GM12878 (cell line): ENCODE results near the gene FAR2. TPM values are rescaled to one million over a fixed set of nuclear protein-coding genes. Genes with fewer than 3 reads are reported as not detected.

ENCODE experiments used
- ATAC-seq: fragments of 200-7000 bp; cut with Tn5 transposase; 3 replicates; pipeline ENCODE4 v1.9.1; 2020; ENCODE audit warnings: mild to moderate bottlenecking, moderate library complexity
- BruUV-seq: library from RNA; stranded (reverse); fragments of 400-500 nt; replicated peaks from 2 replicates; lab custom pipeline; 2021; lab: Mats Ljungman, UMichigan
- CTCF ChIA-PET: fragments of 300-600 bp; sonication (Branson Sonifier 250); formaldehyde crosslinking; extraction: SDS; loops from one replicate; lab custom pipeline; 2021; ENCODE audit warnings: inconsistent platforms; lab: Yijun Ruan, JAX
- POLR2A ChIA-PET: fragments of 350-600 bp; formaldehyde crosslinking; extraction: SDS; loops from one replicate; lab custom pipeline; 2021; ENCODE audit warnings: inconsistent platforms; lab: Charles Lee
- RAD21 ChIA-PET: fragments of 300-600 bp; sonication (Branson Sonifier 250); formaldehyde crosslinking; loops from one replicate; lab custom pipeline; 2023; ENCODE audit warnings: antibody characterized with exemption; ENCODE audit not compliant: unreplicated experiment; lab: Charles Lee
- SMC1A ChIA-PET: fragments of 300-600 bp; sonication (Branson Sonifier 250); formaldehyde crosslinking; loops from one replicate; lab custom pipeline; 2023; ENCODE audit not compliant: unreplicated experiment, uncharacterized antibody; lab: Charles Lee
- DNase-seq: peaks from one replicate; pipeline ENCODE4 v3.0.0-alpha.2; 2011; ENCODE audit warnings: low read depth, low spot score
- FAIRE-seq: peaks from 3 replicates; lab custom pipeline; 2011; peaks lifted over from hg19 to GRCh38; lab: Jason Lieb, UNC
- H2AFZ ChIP-seq: 2 replicates; pipeline ENCODE4 v1.6.0; 2011; ENCODE audit warnings: low read depth, low read length, control low read depth; ENCODE audit not compliant: control insufficient read depth
- H3K27ac ChIP-seq: 2 replicates; pipeline ENCODE4 v1.5.1; 2011; ENCODE audit warnings: control low read depth; ENCODE audit not compliant: control insufficient read depth, insufficient read depth
- H3K27me3 ChIP-seq, 2 experiments: replicated peaks in 1 of 2; 2 replicates each; pipeline versions ENCODE4 v1.6.0 to v1.6.1; 2011; ENCODE audit warnings: low read length in 1 of 2; ENCODE audit not compliant: control insufficient read depth in 2 of 2, insufficient read depth in 2 of 2
- H3K36me3 ChIP-seq, 2 experiments: 2 replicates each; pipeline ENCODE4 v1.5.1; 2011; ENCODE audit warnings: low read length in 1 of 2; ENCODE audit not compliant: control insufficient read depth in 2 of 2, insufficient read depth in 2 of 2
- H3K4me1 ChIP-seq: 2 replicates; pipeline ENCODE4 v1.6.1; 2011; ENCODE audit warnings: mild to moderate bottlenecking, low read length, moderate library complexity, mixed read lengths; ENCODE audit not compliant: control insufficient read depth, insufficient read depth
- H3K4me2 ChIP-seq: 2 replicates; pipeline ENCODE4 v1.6.0; 2011; ENCODE audit warnings: control low read depth; ENCODE audit not compliant: control insufficient read depth, insufficient read depth
- H3K4me3 ChIP-seq: fragments of 200-600 bp; sonication (generic); 2 replicates; pipeline ENCODE4 v1.5.1; 2016
- H3K79me2 ChIP-seq: 2 replicates; pipeline ENCODE4 v1.6.0; 2011; ENCODE audit warnings: low read length; ENCODE audit not compliant: control insufficient read depth, insufficient read depth
- H3K9ac ChIP-seq: 2 replicates; pipeline ENCODE4 v1.8.0; 2011; ENCODE audit warnings: low read length, control low read depth, mixed read lengths; ENCODE audit not compliant: control insufficient read depth, insufficient read depth
- H3K9me3 ChIP-seq: replicated peaks from 3 replicates; pipeline ENCODE4 v1.5.1; 2011; ENCODE audit warnings: mild to moderate bottlenecking, low read length; ENCODE audit not compliant: control insufficient read depth, insufficient read depth
- H4K20me1 ChIP-seq: 2 replicates; pipeline ENCODE4 v1.6.0; 2011; ENCODE audit not compliant: control insufficient read depth, insufficient read depth
- ASH2L ChIP-seq: fragments of 300-600, 200-600 bp; sonication (generic); IDR thresholded peaks from 2 replicates; pipeline ENCODE4 v1.6.1; 2017; ENCODE audit warnings: low read depth, mild to moderate bottlenecking, borderline replicate concordance
- ATF3 ChIP-seq: IDR thresholded peaks from 2 replicates; pipeline ENCODE4 v1.6.1; 2011; ENCODE audit warnings: low read depth, mild to moderate bottlenecking, low read length, moderate library complexity, borderline replicate concordance; ENCODE audit errors: extremely low read depth
- CBX3 ChIP-seq: fragments of 200-600 bp; sonication (generic); IDR thresholded peaks from 2 replicates; pipeline ENCODE4 v1.6.1; 2016; ENCODE audit warnings: low read depth, borderline replicate concordance
- CHD4 ChIP-seq: fragments of 200-600 bp; sonication (generic); IDR thresholded peaks from 2 replicates; pipeline ENCODE4 v1.6.1; 2016; ENCODE audit warnings: mild to moderate bottlenecking
- CREM ChIP-seq: IDR thresholded peaks from 2 replicates; pipeline ENCODE4 v1.6.1; 2014; ENCODE audit warnings: antibody characterized with exemption, low read depth
- E2F4 ChIP-seq: IDR thresholded peaks from 2 replicates; pipeline ENCODE4 v1.6.1; 2012; ENCODE audit warnings: low read depth, low read length, improper control_type of control experiment
- FOXM1 ChIP-seq: IDR thresholded peaks from 2 replicates; pipeline ENCODE4 v1.6.1; 2012; ENCODE audit warnings: low read depth, mild to moderate bottlenecking, inconsistent platforms, low read length, moderate library complexity
- KAT2A ChIP-seq: conservative IDR thresholded peaks from 2 replicates; pipeline ENCODE4 v1.6.1; 2011; ENCODE audit warnings: low read depth, low read length; ENCODE audit not compliant: control insufficient read depth
- PAX8 ChIP-seq: fragments of 450-650 bp; IDR thresholded peaks from 2 replicates; pipeline ENCODE4 v1.6.1; 2017; ENCODE audit warnings: mild to moderate bottlenecking, moderate library complexity
- PBX3 ChIP-seq: IDR thresholded peaks from 2 replicates; pipeline ENCODE4 v1.6.1; 2011; ENCODE audit warnings: mild to moderate bottlenecking, low read depth, low read length, moderate library complexity; ENCODE audit not compliant: insufficient replicate concordance
- RCOR1 ChIP-seq: conservative IDR thresholded peaks from 2 replicates; pipeline ENCODE4 v1.6.1; 2012; ENCODE audit warnings: low read depth, low read length, improper control_type of control experiment
- SREBF2 ChIP-seq: IDR thresholded peaks from 2 replicates; pipeline ENCODE4 v1.6.1; 2012; ENCODE audit warnings: mild to moderate bottlenecking, low read length
- USF2 ChIP-seq: IDR thresholded peaks from 2 replicates; pipeline ENCODE4 v1.6.1; 2011; ENCODE audit warnings: low read depth, low read length, improper control_type of control experiment, borderline replicate concordance
- WRNIP1 ChIP-seq: IDR thresholded peaks from 2 replicates; pipeline ENCODE4 v1.6.1; 2011; ENCODE audit warnings: low read depth, low read length, improper control_type of control experiment, borderline replicate concordance
- WGBS: methylation state at CpG from one replicate; pipeline ENCODE4 v1.1.6; 2016; ENCODE audit warnings: low lambda C conversion rate; ENCODE audit not compliant: insufficient replicate concordance, insufficient coverage; ENCODE audit errors: missing lambda C conversion rate; 5-methylcytosine and 5-hydroxymethylcytosine counted together
- in situ Hi-C: fragments of 300-500 bp; cut with MboI; formaldehyde crosslinking; loops from 9 replicates; pipeline ENCODE4 v1.14.3; 2018; ENCODE audit warnings: mixed read lengths
- intact Hi-C: fragments of 100-400 bp; cut with micrococcal nuclease; formaldehyde crosslinking; loops from one replicate; pipeline ENCODE4 v1.14.2; 2022; ENCODE audit not compliant: unreplicated experiment
- polyA plus RNA-seq, 11 experiments: library from polyadenylated mRNA; depleted of rRNA in 4 of 11; unstranded in 6 of 11; stranded (reverse) in 5 of 11; fragments of >200 nt; fragmentation: Nextera tagmentation in 4 of 11; fragmentation: Illumina TruSeq in 1 of 11; extraction: Ambion mirVana in 4 of 11; extraction: Trizol in 1 of 11; gene quantifications; 1 replicate in 1 of 11; 2 replicates in 10 of 11; pipeline versions ENCODE4 v1.2.1 to v1.2.3, GENCODE V29; 2011 to 2016; ENCODE audit warnings: inconsistent platforms in 2 of 11, missing spikeins in 2 of 11, low read depth in 1 of 11
- total RNA-seq, 4 experiments: library from RNA; depleted of rRNA in 3 of 4; stranded (reverse); fragments of >200 nt in 3 of 4; fragmentation: Illumina TruSeq in 1 of 4; extraction: Trizol in 1 of 4; gene quantifications; 2 replicates each; pipeline versions ENCODE4 v1.2.1 to v1.2.3, GENCODE V29; 2013 to 2021

FAR2 gene
- total and polyA plus RNA-seq, 10 of the 15 experiments (the other 5 are each of a cell fraction or from before 2014, with no cell fraction given) = 0.50 to 1.1 (median 0.65) TPM

- BruUV-seq = no TSS peak
- Histone ChIP-seq H3K4me3 (no peak overlapping the region), H4K20me1 (no peaks in the 10 kb centered on the region), H3K4me2 (no peak overlapping the region), H3K79me2 (no peaks in the 10 kb centered on the region), H3K36me3 (no peaks in the 10 kb centered on the region), H3K27me3 (no peaks in the 10 kb centered on the region; a peak in 2 of 4 replicates), H3K9me3 (no peaks in the 10 kb centered on the region), H3K27ac (no peak overlapping the region), H2AFZ (no peak overlapping the region), H3K4me1 (peaks cover 11% of the 10 kb centered on the region), H3K9ac (no peak overlapping the region)
- ChIA-PET POLR2A (no interaction called here), CTCF (interaction anchor here (0.8 kb wide), 1 partner anchor 9 kb away, joined by 3 read pairs; no protein-coding TSS in a partner anchor), RAD21 (no interaction called here), SMC1A (interaction anchor here (1.2 kb wide), 1 partner anchor 14 kb away, joined by 3 read pairs; no protein-coding TSS in a partner anchor)
- 77% methylated on average over 7 of the region's 7 CpGs for WGBS
- DNase-seq (no peak), FAIRE-seq (no peak), ATAC-seq (no peak)
- in situ Hi-C loops = no loop called here
- TF ChIP-seq CREM (no peak), ASH2L (no peak), CBX3 (no peak), KAT2A (no peak), PAX8 (no peak), E2F4 (no peak), ATF3 (no peak), CHD4 (no peak), WRNIP1 (no peak), FOXM1 (no peak), RCOR1 (no peak), SREBF2 (no peak), USF2 (no peak), PBX3 (no peak)
- intact Hi-C loops = no loop called here
These were observed 1.4 kb downstream of the FAR2 start for GRCh38 chr12:29150462-29150861.
